ENCODE results near the gene GMPR. TPM values are rescaled to one million over a fixed set of nuclear protein-coding genes. Genes with fewer than 3 reads are reported as not detected.

GMPR gene
- polyA plus RNA-seq, 1 experiment = 8.6 TPM

GRCh38 chr6:16198061-16198705 is 40.2 kb upstream of the GMPR start:
- ChIA-PET CTCF (interaction anchor here (3.3 to 5.4 kb wide), 2 partner anchors 15 to 16 kb away, joined by 16 to 30 read pairs; no protein-coding TSS in a partner anchor), POLR2A (no interaction called here)
- no peak for TF ChIP-seq CTCF (IDR thresholded peaks at IDR 0.05; ENCODE audit: low read depth, low read length)
- H3K9me3 ChIP-seq (ENCODE audit: control insufficient read depth, insufficient read depth, low read length) = peaks cover 3% of the 10 kb centered on the region; the same call in 1 of the 2 replicates
- peaks cover 17% of the 10 kb centered on the region for H3K27me3 ChIP-seq (ENCODE audit: control insufficient read depth, insufficient read depth, low read length)
- no peak for DNase-seq (ENCODE audit: low read depth, low spot score)
- no peak overlapping the region for H3K27ac ChIP-seq (ENCODE audit: low read depth, low read length)
- no peak overlapping the region for H3K4me3 ChIP-seq (ENCODE audit: low read depth, low read length)

GRCh38 chr6:16199804-16200203 is 38.6 kb upstream of the GMPR start:
- Histone ChIP-seq H3K27ac (ENCODE audit: low read depth, low read length) (no peak overlapping the region), H3K9me3 (ENCODE audit: control insufficient read depth, insufficient read depth, low read length) (peaks cover 3% of the 10 kb centered on the region; the same call in 1 of the 2 replicates), H3K27me3 (ENCODE audit: control insufficient read depth, insufficient read depth, low read length) (peaks cover 11% of the 10 kb centered on the region), H3K4me3 (ENCODE audit: low read depth, low read length) (no peak overlapping the region)
- TF ChIP-seq CTCF (IDR thresholded peaks at IDR 0.05; ENCODE audit: low read depth, low read length) = no peak
- ChIA-PET POLR2A (no interaction called here), CTCF (interaction anchor here (5.4 to 12.1 kb wide), 2 partner anchors 17 to 507 kb away, joined by 30 to 143 read pairs; no protein-coding TSS in a partner anchor)
- no peak for DNase-seq (ENCODE audit: low read depth, low spot score)

- H3K27me3 ChIP-seq (ENCODE audit: control insufficient read depth, insufficient read depth, low read length) = peaks cover 11% of the 10 kb centered on the region
- CTCF ChIA-PET = interaction anchor here (0.7 to 12.1 kb wide), 5 partner anchors 14 to 508 kb away, joined by 3 to 143 read pairs (median 4); no protein-coding TSS in a partner anchor
- peaks cover 3% of the 10 kb centered on the region; the same call in 1 of the 2 replicates for H3K9me3 ChIP-seq (ENCODE audit: control insufficient read depth, insufficient read depth, low read length)
- H3K27ac ChIP-seq (ENCODE audit: low read depth, low read length) = no peak overlapping the region
- POLR2A ChIA-PET = interaction anchor here (0.6 kb wide), 1 partner anchor 67 kb away, joined by 3 read pairs; no protein-coding TSS in a partner anchor
- DNase-seq (ENCODE audit: low read depth, low spot score) = no peak
- H3K4me3 ChIP-seq (ENCODE audit: low read depth, low read length) = no peak overlapping the region
- no peak for TF ChIP-seq CTCF (IDR thresholded peaks at IDR 0.05; ENCODE audit: low read depth, low read length)
These were observed 38.0 kb upstream of the GMPR start for GRCh38 chr6:16200321-16200883.

DNA sequence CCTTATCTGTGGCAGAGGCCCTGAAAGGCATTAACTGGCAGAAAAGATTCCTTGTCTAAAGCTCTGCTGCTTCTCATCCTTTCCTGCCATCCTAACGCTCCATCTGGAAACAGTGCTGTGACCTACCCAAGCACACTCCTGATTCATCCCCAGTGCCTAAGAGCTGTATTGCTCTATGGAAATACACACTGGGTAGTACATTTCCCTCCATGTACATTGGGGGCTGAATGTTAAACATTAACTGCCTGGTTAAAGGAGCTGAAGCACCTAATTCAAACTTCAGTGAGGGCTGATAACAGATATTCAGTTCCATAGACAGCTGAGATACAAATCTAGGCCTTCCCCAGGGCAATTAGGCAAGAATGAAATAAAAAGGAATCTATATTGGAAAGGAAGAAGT is 36.7 kb upstream of the GMPR start:
- no peak overlapping the region for H3K4me3 ChIP-seq (ENCODE audit: low read depth, low read length)
- peaks cover 3% of the 10 kb centered on the region; the same call in 1 of the 2 replicates for H3K9me3 ChIP-seq (ENCODE audit: control insufficient read depth, insufficient read depth, low read length)
- H3K27me3 ChIP-seq (ENCODE audit: control insufficient read depth, insufficient read depth, low read length) = peaks cover 11% of the 10 kb centered on the region
- DNase-seq (ENCODE audit: low read depth, low spot score) = no peak
- TF ChIP-seq CTCF (IDR thresholded peaks at IDR 0.05; ENCODE audit: low read depth, low read length) = no peak
- no peak overlapping the region for H3K27ac ChIP-seq (ENCODE audit: low read depth, low read length)
- ChIA-PET CTCF (interaction anchor here (0.7 to 12.1 kb wide), 3 partner anchors 15 to 509 kb away, joined by 3 to 143 read pairs (median 30); no protein-coding TSS in a partner anchor), POLR2A (no interaction called here)
